Superior temporal gyrus (tissue), 1 donor: Measurements from ENCODE around the gene CALD1.

ENCODE experiments used
- DNase-seq: peaks from one replicate; pipeline ENCODE4 v3.0.0-alpha.2; 2016; ENCODE audit errors: extremely low spot score

The CALD1 gene

DNA sequence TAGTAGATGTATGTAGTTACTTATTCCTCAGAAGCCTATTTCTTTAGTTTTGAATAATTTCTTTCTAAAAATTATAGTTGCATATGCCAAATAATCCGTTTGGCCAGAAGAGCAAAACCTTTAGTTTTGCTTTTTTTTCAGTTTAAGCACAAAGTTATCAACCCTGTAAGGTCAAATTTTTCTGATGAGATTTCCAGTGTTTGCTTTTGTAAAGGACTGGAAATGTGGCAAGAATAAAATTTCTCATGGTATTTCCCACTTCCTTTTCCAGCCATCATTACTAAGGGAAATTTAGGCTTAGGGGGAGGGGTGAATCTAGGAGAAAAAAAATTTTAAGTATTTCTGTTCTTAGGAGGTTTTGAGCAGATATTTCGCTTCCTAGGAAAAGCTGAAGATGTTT is 7.6 kb downstream of the CALD1 start:
- no peak for DNase-seq

DNA sequence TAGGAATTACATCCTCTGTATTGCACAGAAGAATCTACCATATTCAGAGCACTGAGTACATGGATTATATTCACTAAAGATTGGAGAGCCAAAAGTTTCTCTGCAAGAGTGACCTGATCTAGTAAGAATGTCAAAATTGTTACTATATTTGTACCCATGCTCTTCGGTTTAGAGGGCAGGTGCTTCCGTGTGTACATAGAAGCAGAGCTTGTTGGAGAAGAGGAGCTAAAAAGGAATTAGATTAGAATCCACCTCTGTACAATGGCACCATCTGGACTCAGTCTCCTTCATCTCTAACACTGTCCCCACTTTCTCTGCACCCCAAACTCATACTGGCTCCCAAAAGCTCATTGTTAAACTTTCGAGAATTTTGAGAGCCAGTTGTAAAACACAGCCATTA is 8.3 kb downstream of the CALD1 start:
- DNase-seq = no peak

DNA sequence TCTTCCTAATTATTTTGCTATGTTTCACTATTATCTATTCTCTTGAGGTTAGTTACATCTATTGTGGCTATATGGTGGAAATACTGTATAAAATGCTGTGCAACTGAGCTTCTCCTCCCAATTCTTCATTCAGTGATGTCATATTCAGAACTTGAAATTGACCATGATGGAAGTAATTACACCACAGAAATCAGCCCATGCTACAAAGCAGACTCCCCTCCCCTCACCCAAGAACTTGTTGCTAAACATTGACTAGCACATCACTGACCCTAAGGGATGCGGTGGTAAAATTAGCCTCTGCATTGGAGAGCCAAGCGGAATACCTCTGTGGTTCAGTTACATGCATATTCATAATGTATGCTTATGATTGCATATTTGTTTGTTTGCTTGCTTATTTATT is 8.8 kb downstream of the CALD1 start:
- no peak for DNase-seq

DNA sequence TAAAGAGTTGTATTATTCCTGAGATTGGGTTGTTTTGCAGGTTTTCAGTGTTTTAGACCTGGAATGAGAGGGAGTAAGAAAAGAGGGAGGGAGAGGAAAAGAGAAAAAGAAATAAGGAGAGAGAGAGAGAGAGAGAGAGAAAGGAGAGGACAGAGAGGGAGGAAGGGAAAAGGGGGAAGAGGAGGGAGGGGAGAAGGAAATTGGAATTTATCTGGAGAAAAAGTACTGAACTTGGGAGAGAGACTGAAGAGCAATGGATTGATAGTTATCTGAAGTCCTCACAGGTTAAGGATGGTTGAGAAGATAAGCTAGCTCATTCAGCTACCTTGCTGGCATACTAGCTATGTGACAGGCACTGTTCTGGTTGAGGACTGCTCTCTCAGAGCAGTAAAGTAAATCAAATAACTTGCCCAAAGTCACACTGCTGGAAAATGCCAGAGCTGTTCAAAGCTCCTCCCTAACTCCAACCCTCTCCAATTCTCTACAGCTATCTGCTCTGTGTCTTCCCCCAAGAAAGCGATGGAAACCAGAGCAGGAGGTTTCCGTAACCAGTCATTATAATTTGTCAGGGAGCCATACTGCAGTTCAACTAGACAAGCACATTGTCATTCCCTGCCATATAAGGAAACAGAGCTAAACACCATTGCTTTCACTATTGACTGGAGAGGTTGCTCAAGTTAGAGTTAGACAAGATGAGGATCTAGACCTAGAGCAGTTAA is 10.7 kb downstream of the CALD1 start:
- no peak for DNase-seq

DNA sequence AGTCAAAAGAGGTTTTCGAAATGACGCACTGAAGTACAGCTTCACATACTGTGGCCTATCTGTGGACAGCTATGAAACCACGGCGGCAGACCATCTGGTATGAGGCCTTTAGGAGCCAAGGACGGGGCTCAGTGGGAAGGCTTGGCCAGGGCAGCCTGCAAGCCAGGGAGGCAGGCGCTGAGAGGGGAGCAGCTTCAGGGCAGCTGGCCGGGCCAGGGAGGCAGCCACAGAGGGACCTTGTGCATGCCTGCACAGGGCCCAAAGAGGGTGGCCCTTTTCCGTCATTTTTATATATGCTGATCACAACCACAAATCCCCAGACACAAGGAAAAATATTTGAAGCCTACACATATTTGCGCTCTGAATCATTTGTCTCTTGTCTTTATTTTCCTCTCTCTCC is 13.5 kb downstream of the CALD1 start:
- no peak for DNase-seq

DNA sequence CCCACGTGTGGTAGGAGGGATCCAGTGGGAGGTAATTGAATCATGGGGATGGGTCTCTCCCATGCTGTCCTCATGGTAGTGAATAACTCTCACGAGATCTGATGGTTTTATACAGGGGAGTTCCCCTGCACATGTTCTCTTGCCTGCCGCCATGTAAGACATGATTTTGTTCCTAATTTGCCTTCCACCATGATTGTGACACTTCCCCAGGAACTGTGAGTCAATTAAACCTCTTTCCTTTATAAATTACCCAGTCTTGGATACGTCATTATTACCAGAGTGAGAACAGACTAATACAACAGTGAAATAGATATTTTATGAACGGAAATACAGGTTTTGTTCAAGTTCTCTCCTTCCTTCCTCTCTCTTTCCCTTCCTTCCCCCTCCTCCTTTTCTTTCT is 15.8 kb downstream of the CALD1 start:
- DNase-seq = no peak

DNA sequence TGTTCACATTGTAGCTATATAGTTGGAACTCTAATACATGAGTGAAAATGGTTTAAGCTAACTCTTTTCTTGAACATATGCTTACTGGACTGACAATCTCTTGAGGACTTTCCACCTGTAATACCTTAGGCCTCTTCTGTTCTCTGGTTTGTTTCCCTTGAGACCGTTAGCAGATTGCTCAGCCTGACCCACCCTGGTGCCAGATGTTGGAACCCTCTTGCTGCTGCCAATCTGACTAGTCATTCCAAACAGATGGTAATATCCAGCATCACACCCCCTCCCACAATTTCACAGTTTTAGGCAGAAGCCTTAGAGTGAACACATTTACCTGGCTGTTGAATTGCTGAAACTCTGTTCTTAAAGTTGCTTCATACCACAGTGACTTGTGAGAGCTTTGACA is 18.7 kb downstream of the CALD1 start:
- DNase-seq = no peak

DNA sequence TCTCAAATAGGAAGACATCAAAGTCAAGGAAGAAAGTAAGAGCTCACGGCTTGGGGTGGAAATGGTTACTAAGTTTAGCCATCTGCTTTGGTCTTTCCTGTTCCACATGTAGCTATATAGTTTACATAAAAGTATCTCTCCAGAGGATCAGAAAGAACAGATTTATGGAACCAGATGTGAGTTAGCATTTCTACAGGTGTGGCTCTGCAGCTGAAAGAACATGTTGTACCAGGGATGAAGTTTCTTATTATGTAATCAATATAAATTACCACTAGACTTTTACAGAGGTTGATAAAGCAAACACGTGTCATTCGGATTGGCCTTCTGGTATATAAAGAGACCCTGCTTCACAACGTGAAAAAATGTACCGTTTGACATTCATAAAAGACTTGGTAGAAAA is 19.9 kb downstream of the CALD1 start:
- no peak for DNase-seq

DNA sequence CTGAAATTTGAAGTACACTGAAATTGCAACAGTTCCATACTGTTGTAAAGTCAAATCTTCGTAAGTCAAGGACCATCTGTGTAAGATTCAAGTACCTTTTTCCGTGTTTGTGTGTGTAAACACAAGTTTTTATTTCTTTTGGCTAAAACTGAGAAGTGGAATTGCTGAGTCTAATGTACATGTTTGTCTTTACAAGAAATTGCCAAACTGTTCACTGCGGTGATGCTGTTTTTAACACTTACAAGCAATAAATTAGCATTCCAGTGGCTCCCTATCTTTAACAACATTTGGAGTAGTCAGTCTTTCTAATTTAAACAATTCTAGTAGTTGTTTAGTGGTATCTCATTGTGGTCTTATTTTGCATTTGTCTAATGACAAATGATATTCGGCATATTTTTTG is 23.3 kb downstream of the CALD1 start:
- DNase-seq = no peak

DNA sequence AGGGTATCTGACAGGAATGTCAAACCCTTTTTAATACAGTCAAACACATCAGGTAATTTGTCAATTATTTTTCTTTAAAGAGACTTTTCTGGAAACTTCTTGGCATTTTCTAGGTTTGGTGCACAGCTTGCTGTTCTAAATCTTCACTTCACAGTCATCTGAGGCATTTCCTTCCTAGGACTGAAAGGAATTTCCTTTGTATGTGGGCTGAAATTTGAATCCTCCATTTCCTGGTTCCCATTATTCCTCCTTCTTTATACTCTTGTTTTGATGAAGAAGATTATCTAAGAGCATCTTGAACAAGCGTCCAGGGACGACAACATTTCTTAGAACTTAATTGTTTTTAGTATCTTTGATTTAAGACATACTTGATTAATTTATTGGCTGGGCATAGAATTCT is 24.9 kb downstream of the CALD1 start:
- no peak for DNase-seq

DNA sequence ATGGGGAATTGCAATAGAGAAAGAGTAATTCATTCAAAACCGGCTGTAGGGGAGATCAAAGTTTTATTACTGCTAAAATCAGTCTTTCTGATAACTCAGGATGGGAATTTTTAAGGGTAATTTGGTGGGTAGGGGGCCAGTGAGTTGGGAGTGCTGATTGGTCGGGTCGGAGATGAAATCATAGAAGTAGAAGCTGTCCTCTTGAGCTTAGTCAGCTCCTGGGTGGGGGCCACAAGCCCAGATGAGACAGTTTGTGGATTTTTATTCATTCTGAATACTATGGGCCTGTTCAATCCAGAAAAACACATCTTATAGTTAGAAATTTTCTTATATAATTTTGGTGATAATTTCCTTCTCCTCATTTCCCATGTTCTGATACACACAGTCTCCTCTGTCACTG is 25.4 kb downstream of the CALD1 start:
- no peak for DNase-seq

DNA sequence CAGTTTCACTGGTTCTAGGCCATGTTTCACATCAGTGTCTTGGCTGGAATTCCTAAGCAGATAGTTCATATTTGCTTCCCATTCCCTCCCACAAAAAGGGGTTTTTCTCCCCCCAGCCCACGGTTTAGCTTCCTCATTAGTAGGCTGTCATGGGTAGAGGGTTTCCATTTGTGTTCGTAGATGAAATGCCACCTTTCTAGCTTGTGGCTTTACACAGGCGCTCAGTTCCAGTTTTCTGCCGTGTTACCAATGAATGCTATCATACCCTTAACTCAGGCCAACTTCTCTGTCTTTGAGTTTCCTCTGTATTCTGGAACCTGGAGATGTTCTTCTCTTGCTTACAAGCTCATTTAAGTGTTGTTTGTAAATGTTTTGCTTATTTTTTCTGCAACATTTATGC is 26.8 kb downstream of the CALD1 start:
- no peak for DNase-seq

DNA sequence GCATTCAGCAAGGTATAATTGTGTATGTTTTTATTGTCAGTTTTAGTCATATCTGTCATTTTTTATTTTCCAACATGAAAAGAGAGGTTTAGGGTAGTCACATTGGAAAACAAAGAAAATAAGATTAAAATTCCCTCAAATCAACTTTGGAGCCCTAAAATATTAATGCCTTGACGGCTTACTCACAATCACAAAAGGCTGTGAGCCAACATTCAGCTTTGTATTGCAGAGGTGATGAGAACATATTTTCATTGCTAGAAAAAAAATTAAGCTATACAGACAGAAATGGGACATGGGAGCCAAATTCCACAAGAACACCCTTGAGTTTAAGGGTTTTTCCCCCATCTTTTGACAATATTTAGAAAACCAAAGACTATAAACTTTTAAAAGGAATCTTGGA is 30.2 kb downstream of the CALD1 start:
- DNase-seq = no peak

DNA sequence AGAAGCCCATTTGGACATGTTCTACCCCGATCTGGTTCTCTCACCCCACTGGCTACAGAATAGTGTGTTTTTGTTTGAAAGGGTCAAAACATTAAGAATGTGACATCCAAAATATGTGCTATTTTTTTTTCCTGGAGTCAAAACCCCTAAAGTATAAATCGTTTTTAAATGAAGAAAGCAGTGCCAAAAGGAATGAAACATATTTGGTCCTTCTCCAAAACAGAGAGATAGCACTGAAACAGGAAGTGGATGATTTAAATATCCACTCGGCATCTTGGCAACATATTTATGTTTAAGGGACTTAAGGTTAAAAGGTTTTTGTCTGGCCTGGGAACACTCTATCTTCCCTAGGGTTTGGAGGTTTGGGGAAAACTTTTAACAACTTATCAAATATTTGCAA is 32.3 kb downstream of the CALD1 start:
- DNase-seq = no peak

DNA sequence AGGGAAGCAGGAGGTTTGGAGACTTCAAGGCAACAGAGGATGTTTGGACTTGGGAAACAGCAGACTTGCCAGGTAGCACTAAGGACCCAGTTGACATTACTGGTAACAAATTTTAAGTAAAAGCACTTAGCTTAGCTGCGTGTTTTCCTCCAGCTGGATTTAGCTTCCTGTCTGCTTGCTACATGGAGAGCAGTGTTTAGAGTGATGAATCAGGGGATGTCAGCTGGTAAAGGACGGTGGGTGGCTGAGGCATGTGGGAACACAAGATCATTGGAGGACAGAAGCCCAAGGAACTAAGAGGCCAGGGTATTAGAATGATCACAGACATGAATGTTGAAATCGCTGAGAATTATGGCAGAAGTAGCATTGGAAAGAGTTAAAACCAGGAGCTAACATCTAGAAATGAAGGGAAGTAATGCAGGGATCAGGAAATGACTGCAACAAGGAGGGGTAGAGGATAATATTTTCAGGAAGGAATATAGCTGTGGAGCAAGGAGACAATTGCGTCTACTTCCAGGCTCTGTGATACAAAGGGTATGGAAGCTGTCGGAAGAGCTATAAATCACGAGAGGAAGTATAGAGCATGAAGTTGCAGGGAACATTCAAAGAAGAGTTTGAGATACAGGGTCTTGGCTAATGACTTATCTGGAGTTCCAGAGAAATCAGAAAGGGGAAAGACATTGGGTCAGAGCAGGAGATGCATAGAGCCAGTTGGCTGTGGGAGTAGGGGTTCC is 34.4 kb downstream of the CALD1 start:
- DNase-seq = no peak

DNA sequence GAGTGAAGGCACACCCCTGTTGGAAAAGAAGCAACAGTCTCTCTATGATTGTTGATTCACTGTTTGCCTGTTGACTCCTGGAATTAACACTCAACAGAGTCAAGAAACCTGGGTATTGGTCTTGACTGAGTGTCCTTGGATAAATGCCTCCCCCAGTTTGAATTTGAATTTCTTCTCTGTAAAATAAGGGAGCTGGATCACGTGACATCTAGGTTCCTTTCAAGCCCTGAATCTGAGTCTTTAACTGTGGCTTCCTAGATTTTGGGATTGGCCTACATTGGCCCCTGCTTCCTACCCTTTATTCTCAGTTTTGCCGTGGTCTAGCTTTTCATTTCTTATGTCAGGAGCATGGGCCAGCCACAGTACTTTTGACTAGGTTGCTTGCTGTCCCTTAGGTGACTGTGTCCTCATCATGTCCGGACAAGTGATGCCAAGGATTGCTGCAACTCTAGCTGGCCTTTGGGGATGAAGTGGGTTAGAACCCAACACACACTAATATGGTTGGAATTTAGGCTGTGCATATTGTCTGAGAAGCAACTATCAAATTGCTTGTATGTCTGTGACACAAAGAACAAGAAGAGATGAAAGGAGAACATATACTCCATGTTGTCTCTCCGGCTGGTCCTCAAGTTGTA is 35.4 kb downstream of the CALD1 start:
- DNase-seq = no peak

DNA sequence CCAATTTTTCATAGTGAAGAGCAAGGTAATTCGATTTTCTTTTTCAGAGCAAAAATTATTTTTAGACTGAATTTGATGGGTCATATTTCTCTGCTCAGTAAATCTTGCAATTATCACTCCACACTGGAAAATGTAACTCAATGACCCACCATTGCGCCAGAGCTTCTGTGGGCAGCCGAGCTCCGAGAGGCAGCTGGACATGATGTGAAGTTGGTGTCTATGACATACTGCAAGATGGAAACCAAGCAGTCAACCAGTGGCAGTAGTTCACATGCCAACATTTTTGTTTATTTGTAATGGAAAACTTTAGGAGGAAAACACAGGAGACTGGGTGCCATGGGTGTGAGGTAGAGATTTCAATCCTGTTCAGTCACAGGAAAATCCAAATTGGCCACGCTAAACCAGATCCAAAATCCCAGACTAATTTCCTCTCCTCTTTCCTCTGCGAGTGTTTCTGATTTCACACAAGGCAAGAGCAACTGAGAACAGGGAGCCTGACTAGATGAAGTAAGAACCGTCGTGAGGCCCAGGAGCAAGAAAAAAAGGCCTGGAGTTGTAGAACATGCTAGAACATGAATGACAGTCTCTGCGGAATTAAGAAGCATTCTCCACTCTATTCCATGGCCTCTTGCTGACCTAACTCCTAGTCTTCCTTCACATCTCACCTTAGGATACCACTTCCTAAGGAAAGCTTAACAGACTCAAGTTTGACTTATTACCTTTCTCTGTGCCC is 39.3 kb downstream of the CALD1 start:
- DNase-seq = no peak

DNA sequence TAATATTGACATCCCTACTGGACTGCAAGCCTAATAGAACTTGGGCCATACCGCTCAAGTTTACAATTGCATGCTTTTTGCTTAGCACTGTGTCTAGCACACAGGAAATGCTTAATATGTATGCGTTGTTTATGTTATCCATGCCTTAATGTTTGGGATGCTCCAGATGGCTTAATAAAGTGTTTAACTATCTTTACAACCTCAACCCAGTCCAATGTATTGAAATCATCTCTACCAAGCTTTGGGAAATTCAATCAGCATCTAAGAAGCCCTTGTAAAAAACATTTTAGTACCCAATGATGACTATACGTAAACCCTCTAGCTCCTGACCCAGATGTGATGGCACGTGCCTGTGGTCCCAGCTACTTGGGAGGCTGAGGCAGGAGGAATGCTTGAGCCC is 40.0 kb downstream of the CALD1 start:
- no peak for DNase-seq

DNA sequence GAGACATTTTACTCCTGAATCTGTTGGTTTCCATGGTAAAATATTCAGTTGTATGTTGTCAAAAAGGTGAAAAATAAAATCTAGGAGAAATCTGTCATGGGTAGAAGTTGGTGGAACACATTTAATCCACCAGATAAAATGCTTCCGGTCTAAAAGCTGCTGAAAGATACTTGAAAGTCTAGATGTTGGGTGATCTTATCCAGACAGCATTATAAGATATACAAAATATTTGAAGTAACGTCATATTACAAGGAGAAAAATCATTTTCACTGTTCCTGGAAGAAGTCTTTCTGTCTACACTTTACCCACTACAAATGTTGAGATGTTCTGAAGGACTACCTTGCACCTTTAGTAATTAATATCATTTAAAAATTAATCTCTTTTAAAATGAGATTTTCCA is 40.9 kb downstream of the CALD1 start:
- DNase-seq = no peak

DNA sequence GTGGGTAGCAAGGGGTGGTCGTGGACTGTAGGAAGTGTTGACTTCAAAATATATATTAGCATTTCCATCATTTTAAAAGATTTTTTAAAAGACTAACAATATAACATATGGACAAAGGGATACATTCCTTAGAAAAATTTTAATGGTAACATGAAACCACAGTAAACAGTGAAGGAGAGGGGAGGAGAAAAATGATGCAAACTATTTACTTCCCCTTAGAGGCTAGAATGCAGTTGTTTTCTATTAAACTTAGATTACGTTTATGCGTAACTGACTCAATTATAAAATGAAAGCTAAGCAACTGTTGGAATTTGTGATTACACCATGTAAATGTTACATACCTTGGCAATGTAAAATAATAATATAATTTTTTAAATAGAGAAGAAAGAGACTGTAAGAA is 41.3 kb downstream of the CALD1 start:
- DNase-seq = no peak

DNA sequence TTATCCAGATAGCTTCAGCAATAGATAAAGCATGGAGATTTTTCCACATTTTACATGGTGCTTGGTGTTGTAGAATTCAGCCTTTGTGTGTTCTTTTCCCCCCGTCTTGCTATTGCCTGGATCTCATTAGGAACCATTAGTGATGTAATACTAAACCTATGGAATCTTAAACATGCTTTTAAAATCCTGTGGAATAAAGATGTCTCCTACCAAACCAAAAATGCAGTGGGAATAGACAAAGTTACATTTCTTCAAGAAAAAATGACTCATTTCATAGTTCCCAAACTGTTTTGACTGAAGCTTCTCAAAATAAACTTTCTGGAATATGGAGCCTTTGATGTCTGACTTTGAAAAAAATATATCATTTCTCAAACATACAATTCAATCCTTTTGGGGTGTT is 44.0 kb downstream of the CALD1 start:
- DNase-seq = no peak

DNA sequence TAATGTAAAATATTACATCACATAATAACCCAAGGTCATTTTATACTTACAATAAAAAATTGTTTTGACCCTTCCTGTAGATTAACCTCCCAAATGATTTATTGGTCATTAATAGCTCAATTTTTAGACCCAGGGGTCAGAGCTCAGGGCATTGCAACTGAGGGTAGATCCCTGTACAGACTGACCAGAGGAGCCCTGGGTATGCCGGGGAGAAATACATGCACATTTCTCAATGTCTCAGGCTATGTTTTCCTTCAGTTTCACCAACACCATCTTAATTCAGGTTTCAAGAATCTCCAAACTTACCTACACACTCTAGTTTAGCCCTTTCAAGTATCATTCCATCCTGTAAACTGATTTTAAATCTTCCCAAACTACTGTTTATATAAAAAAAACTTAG is 46.2 kb downstream of the CALD1 start:
- no peak for DNase-seq

DNA sequence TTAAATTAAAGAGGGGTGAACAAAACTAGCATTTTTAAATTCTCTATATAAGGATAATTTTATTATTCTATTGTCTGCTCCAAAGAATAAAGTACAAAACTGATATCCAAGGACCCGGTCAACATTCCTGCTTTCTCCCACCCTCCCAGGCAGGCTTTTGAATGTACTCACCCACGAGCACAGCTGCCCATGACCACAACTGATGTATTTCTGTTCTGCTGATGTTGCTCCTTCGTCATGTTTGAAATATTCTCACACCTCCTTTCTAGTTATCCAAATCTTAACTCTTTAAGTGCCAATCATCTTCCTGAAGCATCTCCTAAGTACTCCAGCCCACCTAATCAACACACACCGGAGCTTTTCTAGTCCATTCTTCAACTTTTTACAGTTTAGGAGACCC is 46.7 kb downstream of the CALD1 start:
- no peak for DNase-seq
